Activated CD4-positive, alpha-beta T cell treated with anti-CD3 and anti-CD28 coated beads, Interleukin-2, amount 50 U/mL, for 48 hours (primary cell): ENCODE data around the gene AKAP6.
"Not testable (repeated sequence)": the region's sequence is repeated elsewhere in the genome, so short reads cannot be mapped to it uniquely, and the experiment has no call there.

Source experiments
- DNase-seq, 2 experiments: peaks; one replicate each; pipeline ENCODE4 v3.0.0-alpha.2; 2020

The AKAP6 gene

DNA sequence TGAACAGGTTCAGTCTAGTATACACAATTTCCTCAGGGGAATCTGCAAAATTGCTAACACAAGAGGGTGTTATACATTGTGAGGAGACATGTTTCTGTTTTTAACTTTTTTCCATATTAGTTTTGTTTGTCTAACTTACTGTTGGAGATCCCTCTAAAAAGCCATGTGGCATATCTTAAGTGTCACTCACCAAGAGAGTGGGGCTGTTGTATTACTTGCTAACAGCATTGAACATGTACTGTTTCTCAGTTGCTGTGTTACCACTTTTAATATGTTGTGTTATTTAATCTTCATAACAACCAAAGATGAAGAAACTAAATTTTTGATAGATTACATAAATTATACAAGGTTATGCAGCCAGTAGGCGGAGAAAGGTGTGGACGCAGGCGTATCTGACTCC, 455.3 kb downstream of the AKAP6 start:
- DNase-seq = no peak

GRCh38 chr14:32785585-32785984, 456.5 kb downstream of the AKAP6 start:
- DNase-seq = no peak

GRCh38 chr14:32786886-32787285, 457.8 kb downstream of the AKAP6 start:
- DNase-seq = no peak

- DNase-seq = not testable (repeated sequence)
Measured at GRCh38 chr14:32793033-32793432, 463.9 kb downstream of the AKAP6 start.

DNA sequence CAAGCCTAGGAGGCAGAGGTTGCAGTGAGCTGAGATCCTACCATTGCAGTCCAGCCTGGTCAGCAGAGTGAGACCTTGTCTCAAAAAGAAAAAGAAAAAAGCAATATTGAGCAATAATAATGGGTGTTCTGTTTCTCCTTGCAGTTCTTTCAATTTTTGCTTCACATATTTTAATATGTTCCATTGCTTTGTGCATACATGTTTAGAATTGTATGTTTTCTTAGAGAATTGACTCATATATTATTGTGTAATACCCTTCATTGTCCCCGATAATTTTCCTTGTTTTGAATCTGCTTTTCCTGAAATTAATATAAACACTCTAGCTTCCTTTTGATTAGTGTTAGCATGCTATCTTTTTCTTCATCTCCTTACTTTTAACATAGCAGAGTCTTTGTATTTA, 471.2 kb downstream of the AKAP6 start:
- no peak for DNase-seq

DNA sequence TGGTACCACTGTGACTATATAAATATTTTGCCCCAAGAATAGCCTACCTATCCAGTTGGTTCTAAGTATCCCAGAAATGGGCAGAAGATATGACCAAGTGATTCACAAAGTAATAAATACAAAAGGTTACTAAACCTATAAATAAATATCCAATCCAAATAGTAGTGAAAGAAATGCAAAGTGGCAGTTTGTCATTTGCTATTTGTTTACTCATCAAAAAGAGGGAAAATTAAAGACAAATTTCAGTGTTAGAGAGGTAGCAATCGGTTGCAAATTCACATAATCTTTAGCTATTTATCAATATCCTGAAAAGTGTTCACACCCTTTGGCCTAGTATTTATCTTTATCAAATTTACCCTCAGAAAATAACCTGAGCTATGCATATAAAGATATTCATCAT, 473.2 kb downstream of the AKAP6 start:
- no peak for DNase-seq

GRCh38 chr14:32805979-32806378, 476.9 kb downstream of the AKAP6 start:
- no peak for DNase-seq

- DNase-seq = no peak
Measured at GRCh38 chr14:32808644-32809043, 479.5 kb downstream of the AKAP6 start.

DNA sequence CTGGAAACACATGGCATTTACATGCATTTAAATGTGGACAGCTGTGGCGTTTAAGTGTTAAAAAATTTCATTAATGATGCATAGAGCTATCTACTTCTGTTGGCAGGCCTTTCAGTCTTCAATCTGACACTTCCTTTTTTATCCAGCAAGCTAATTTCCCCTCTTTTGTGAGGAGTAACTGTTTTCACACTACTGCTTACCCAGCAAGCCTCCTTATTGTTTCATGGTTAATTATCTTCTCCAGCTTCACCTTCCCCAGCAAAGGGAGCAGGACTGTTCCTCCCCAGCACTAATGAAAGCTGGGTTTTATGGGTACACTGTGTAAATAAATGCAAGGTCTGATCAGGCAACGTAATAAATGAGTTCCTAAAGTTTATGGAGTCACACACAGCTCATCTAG, 480.2 kb downstream of the AKAP6 start:
- DNase-seq = no peak

DNA sequence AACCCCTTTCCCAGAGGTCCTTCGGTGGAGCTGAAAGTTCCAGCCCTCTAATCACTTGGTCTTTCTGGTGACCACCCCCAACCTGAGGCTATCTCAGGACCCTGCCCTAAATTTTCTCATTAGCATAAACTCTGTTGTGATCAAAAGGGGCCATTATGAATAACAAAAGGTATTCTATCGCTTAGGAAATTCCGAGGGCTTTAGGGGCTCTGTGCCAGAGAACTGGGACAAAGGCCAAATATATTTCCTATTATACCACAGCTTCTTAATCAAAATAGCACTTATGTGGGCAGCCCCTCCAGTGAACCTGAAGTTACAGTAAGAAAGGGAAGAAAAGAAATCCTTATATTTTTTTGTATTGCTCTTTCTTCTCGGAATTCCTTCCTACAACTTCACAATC, 484.3 kb downstream of the AKAP6 start:
- DNase-seq = no peak

- no peak for DNase-seq
Measured at GRCh38 chr14:32814721-32815120, 485.6 kb downstream of the AKAP6 start.

GRCh38 chr14:32816588-32816987, 487.5 kb downstream of the AKAP6 start:
- no peak for DNase-seq

DNA sequence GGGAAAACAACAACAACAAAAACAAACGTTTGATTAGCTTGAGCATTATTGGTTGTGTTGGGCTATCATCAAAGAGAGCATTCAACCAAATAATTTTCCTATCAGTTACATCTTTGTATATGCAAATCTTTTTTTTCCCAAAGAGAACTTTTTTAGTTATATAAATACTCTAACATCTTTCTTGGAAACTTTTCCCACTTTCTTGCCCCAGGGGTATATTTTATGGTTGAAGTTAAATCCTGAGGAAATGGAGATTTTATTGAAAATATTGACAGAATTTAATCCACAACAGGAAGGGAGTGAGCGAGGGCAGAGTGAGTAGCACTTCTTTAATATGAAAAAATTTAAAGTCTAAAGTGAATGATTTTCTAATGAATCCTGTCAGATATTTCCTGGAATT, 488.7 kb downstream of the AKAP6 start:
- DNase-seq = no peak

DNA sequence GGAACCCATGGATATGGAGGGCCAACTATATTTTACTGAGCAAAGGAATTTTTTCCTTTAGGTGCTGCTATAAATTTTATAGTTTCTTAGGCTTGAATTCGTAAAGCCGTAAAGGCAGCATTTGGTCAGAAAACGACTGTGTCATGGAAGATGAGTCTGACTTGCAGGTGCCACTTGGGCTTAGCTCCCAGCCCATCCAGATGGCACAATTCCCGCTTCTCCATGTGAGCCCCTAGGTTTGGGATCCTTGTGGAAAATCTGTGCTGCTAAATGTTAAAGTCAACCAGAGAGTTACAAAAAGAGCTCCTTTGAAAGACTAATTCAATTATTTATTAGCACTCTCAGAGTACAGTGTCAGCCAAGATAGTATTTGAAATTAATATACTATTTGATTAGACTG, 489.5 kb downstream of the AKAP6 start:
- DNase-seq = no peak

- no peak for DNase-seq
Measured at GRCh38 chr14:32820181-32820580, 491.1 kb downstream of the AKAP6 start.

DNA sequence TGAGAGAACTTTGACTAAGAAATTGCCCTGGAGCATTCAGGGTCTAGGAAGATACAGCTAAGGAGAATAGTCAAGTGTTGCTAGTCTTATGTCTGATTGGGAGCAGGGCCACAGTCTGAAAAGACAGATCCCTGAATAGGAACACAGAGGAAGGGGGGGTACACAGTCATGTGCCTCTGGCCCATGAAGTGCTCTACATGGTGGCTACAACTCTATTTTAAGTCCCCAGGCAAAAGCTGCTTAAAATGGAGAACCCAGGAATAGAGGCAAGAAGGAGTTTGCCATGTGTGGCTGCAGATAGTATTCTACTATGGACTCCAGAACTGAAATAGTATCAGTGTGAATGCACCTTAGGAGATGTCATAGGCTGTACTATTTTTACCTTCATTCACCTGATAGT, 491.6 kb downstream of the AKAP6 start:
- no peak for DNase-seq

- no peak for DNase-seq
Measured at GRCh38 chr14:32821964-32822653, 493.0 kb downstream of the AKAP6 start.

- no peak for DNase-seq
Measured at GRCh38 chr14:32823706-32824105, 494.6 kb downstream of the AKAP6 start.

DNA sequence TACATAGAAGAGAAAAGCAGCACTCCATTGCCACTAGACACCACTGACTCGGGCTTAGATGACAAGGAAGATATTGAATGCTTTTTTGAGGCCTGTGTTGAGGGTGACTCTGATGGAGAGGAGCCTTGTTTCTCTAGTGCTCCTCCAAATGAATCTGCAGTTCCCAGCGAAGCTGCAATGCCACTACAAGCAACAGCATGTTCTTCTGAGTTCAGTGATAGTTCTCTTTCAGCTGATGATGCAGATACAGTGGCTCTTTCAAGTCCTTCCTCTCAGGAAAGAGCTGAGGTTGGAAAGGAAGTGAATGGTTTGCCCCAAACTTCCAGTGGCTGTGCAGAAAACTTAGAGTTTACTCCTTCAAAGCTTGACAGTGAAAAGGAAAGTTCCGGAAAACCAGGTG, 495.1 kb downstream of the AKAP6 start:
- no peak for DNase-seq

GRCh38 chr14:32825058-32825457, 496.0 kb downstream of the AKAP6 start:
- DNase-seq = no peak

DNA sequence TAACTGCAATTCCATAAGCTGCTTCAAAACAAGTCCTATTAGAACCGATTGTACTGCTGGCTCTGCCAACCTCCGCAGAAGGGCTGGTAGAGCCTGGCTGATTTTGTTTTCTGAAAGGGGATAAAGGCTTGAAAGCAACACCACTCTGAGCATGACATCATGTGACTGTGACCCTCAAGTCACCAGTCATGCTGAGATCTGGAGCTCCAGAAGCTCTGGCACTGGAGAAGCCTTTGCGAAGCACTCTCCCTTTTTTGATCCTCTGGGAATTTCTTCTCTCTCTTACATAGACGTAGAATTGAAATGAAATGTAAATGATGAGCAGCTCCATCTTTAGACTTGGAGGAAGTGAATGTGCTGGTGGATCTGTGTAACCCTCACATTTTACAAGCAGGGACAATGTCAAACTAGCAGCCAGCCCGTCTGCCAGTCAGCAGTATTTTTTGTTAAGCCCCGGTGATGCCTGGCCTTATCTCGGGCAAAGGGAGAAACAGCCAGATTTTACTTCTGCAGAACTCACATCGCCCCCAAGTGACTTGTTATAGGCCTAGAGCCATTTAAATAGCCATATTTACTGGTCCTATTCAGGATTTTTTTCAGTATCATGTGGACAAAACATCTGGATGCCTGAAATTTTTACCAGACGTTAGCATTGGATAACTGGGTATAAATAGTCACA, 497.4 kb downstream of the AKAP6 start:
- no peak for DNase-seq

DNA sequence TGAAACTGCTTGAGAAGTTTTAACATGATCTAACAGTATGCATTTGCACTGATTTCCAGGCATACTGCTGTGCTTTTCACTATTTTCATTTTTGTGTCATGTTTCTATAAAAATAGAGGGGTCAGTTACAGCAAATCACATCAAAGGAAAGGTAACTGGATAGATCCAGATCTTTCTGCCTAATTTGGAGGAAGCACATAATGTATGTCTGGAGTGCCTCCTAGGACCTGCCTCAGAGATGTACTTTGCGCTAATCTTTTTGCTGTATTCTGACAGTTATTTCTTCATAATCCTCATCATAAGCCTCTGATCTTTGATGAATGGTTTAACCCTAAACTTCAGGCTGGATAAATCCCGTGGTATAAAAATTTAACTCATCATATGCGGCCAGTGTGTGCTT, 498.4 kb downstream of the AKAP6 start:
- DNase-seq = no peak

- no peak for DNase-seq
Measured at GRCh38 chr14:32835924-32836323, 506.8 kb downstream of the AKAP6 start.

GRCh38 chr14:32841698-32842097, 512.6 kb downstream of the AKAP6 start:
- DNase-seq = no peak

DNA sequence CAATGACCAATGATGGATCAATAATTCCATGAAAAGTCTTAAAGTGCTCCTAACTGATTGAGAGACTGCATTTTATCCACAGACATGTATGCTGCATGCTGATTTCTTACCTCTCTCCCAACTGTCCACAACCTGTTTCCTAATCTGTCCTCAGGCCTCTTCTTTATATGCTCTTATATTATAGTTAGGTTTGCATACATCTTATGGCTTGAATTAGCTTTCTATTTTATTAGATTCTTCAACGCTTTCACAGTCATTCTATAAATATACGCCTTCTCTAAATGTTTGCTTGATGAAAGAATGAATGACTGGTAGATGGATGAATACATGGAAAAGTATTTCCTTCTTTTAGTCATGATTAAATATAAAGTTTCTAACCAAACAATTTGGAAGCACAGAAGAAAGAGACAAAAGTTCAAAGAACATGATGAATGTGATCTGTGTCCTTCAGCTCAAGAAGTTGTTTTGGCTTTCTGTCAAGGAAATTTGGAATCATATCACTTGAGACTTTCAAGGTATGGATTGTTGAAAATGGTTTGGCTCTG, 517.8 kb downstream of the AKAP6 start:
- no peak for DNase-seq
